Mesothelial cell of epicardium (in vitro differentiated cells): ENCODE measurements around the gene EPHA3. TPM values are rescaled to one million over a fixed set of nuclear protein-coding genes. Genes with fewer than 3 reads are reported as not detected.

Experiments
- DNase-seq, 2 experiments: peaks; one replicate each; pipeline ENCODE4 v3.0.0; 2021; ENCODE audit warnings: low spot score in 2 of 2; ENCODE audit not compliant: unreplicated experiment in 2 of 2
- H3K27ac Mint-ChIP-seq: 2 replicates; pipeline ENCODE4 v1.8.0; 2021; ENCODE audit warnings: mixed read lengths
- H3K27me3 Mint-ChIP-seq: 2 replicates; pipeline ENCODE4 v1.8.0; 2021; ENCODE audit warnings: low read depth, mixed read lengths
- H3K36me3 Mint-ChIP-seq: 2 replicates; pipeline ENCODE4 v1.8.0; 2021; ENCODE audit warnings: mixed read lengths
- H3K4me1 Mint-ChIP-seq: 2 replicates; pipeline ENCODE4 v1.8.0; 2021; ENCODE audit warnings: mixed read lengths
- H3K4me3 Mint-ChIP-seq: 2 replicates; pipeline ENCODE4 v1.8.0; 2021; ENCODE audit warnings: mild to moderate bottlenecking, moderate library complexity, mixed read lengths
- H3K9me3 Mint-ChIP-seq: 2 replicates; pipeline ENCODE4 v1.8.0; 2021; ENCODE audit warnings: mixed read lengths
- CTCF ChIP-seq: fragments of 200-600 bp; sonication (generic); IDR thresholded peaks from one replicate; pipeline ENCODE4 v1.5.0; 2021; ENCODE audit warnings: antibody characterized with exemption; ENCODE audit not compliant: unreplicated experiment
- total RNA-seq: library from RNA; stranded (reverse); gene quantifications from 3 replicates; pipeline ENCODE4 v1.2.1, GENCODE V29; 2021

EPHA3 gene
- total RNA-seq, 1 donor from 2014 or later, result 4.5 TPM

- H3K36me3 Mint-ChIP-seq, result no peaks in the 10 kb centered on the region
- no peaks in the 10 kb centered on the region for H3K27me3 Mint-ChIP-seq
- no peak for DNase-seq
Observed at GRCh38 chr3:89312141-89312540, 204.7 kb downstream of the EPHA3 start.

GRCh38 chr3:89314454-89315098, 207.2 kb downstream of the EPHA3 start:
- Mint-ChIP-seq H3K4me1 (no peaks in the 10 kb centered on the region), H3K4me3 (no peak overlapping the region), H3K27ac (no peak overlapping the region), H3K9me3 (peaks cover 3% of the 10 kb centered on the region), H3K36me3 (no peaks in the 10 kb centered on the region), H3K27me3 (no peaks in the 10 kb centered on the region)
- DNase-seq, result no peak
- TF ChIP-seq CTCF, result no peak

More at GRCh38 chr3:89312141-89312540, 204.7 kb downstream of the EPHA3 start:
- H3K9me3 Mint-ChIP-seq, result peaks cover 3% of the 10 kb centered on the region
- no peak for TF ChIP-seq CTCF
- H3K4me1 Mint-ChIP-seq, result no peaks in the 10 kb centered on the region
- H3K4me3 Mint-ChIP-seq, result no peak overlapping the region
- no peak overlapping the region for H3K27ac Mint-ChIP-seq

- no peaks in the 10 kb centered on the region for H3K36me3 Mint-ChIP-seq
Observed at GRCh38 chr3:89315750-89316470, 208.5 kb downstream of the EPHA3 start.

GRCh38 chr3:89320186-89320585, 212.8 kb downstream of the EPHA3 start:
- DNase-seq, result no peak
- Mint-ChIP-seq H3K36me3 (no peaks in the 10 kb centered on the region), H3K4me1 (no peaks in the 10 kb centered on the region), H3K9me3 (no peaks in the 10 kb centered on the region), H3K4me3 (no peak overlapping the region), H3K27me3 (no peaks in the 10 kb centered on the region), H3K27ac (no peak overlapping the region)
- TF ChIP-seq CTCF, result no peak

More at GRCh38 chr3:89315750-89316470, 208.5 kb downstream of the EPHA3 start:
- no peak for TF ChIP-seq CTCF
- H3K9me3 Mint-ChIP-seq, result peaks cover 3% of the 10 kb centered on the region
- H3K27me3 Mint-ChIP-seq, result no peaks in the 10 kb centered on the region
- H3K27ac Mint-ChIP-seq, result no peak overlapping the region
- no peaks in the 10 kb centered on the region for H3K4me1 Mint-ChIP-seq
- no peak for DNase-seq
- H3K4me3 Mint-ChIP-seq, result no peak overlapping the region

GRCh38 chr3:89326997-89327396, 219.6 kb downstream of the EPHA3 start:
- Mint-ChIP-seq H3K9me3 (no peaks in the 10 kb centered on the region), H3K4me3 (no peak overlapping the region), H3K27me3 (peaks cover 1% of the 10 kb centered on the region), H3K4me1 (peaks cover 2% of the 10 kb centered on the region), H3K36me3 (no peaks in the 10 kb centered on the region), H3K27ac (no peak overlapping the region)
- no peak for DNase-seq
- no peak for TF ChIP-seq CTCF
